PC-3 (cell line): ENCODE results near the gene HAPLN3.

ENCODE experiments used
- EZH2phosphoT487 ChIP-seq: fragments of 300-600 bp; sonication (generic); IDR thresholded peaks from 2 replicates; pipeline ENCODE4 v1.6.1; 2018; ENCODE audit warnings: mild to moderate bottlenecking, antibody characterized with exemption, low read length, borderline replicate concordance
- TF ChIP-seq, protein P1 (sequence below): fragments of 300-600 bp; sonication (generic); conservative IDR thresholded peaks from 2 replicates; pipeline ENCODE4 v1.5.1; 2017; ENCODE audit warnings: antibody characterized with exemption, low read depth, mild to moderate bottlenecking, low read length

DNA sequence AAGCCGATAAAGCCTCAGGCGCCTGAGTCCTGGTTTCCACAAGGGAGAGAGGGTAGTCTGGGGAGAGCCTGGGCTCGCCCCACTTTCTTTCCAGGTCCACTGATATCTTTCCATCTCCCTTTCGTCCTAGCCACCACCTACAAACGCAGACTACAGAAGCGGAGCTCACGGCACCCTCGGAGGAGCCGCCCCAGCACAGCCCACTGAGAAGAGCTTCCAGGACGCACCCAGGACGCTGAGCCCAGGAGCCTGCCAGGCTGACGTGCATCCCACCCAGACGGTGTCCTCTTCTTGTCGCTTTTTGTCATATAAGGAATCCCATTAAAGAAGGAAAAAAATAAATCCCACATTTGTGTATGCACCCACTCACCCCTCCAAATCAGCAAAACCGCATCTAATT lies 21.1 kb downstream of the HAPLN3 start:
- TF ChIP-seq, protein P1, sequence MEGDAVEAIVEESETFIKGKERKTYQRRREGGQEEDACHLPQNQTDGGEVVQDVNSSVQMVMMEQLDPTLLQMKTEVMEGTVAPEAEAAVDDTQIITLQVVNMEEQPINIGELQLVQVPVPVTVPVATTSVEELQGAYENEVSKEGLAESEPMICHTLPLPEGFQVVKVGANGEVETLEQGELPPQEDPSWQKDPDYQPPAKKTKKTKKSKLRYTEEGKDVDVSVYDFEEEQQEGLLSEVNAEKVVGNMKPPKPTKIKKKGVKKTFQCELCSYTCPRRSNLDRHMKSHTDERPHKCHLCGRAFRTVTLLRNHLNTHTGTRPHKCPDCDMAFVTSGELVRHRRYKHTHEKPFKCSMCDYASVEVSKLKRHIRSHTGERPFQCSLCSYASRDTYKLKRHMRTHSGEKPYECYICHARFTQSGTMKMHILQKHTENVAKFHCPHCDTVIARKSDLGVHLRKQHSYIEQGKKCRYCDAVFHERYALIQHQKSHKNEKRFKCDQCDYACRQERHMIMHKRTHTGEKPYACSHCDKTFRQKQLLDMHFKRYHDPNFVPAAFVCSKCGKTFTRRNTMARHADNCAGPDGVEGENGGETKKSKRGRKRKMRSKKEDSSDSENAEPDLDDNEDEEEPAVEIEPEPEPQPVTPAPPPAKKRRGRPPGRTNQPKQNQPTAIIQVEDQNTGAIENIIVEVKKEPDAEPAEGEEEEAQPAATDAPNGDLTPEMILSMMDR: no peak
- TF ChIP-seq EZH2phosphoT487: no peak
